HG03175 (cell line): Measurements from ENCODE around the gene ANKS1B.
"Not testable (repeated sequence)": the region's sequence is repeated elsewhere in the genome, so short reads cannot be mapped to it uniquely, and the experiment has no call there.

Experiments used
- ATAC-seq: cut with Tn5 transposase; IDR thresholded peaks from one replicate; pipeline ENCODE4 v1.9.1; 2021; ENCODE audit warnings: mild to moderate bottlenecking, moderate library complexity; ENCODE audit not compliant: unreplicated experiment

Gene ANKS1B

GRCh38 chr12:99609455-99610181, 375.1 kb downstream of the ANKS1B start:
- no peak for ATAC-seq

- ATAC-seq, result peak; percentile 97
Observed at GRCh38 chr12:99600388-99600787, 384.3 kb downstream of the ANKS1B start.

DNA sequence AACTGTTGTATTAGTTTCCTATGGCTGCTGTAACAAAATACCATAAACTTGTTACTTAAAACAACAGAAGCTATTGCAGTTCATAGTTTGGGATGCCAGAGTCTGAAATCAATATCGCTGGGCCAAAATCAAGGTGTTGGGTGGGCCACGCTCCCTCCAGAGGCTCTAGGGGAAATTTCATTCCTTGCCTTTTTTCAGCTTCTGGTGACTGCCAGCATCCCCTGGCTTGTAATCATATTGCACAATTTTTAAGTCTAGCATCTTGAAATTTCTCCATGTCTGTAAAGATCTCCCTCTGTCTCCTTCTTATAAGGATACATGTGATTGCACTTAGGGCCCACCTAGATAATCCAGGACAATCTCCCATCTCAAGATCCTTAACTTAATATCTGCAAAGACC, 386.0 kb downstream of the ANKS1B start:
- ATAC-seq, result no peak

DNA sequence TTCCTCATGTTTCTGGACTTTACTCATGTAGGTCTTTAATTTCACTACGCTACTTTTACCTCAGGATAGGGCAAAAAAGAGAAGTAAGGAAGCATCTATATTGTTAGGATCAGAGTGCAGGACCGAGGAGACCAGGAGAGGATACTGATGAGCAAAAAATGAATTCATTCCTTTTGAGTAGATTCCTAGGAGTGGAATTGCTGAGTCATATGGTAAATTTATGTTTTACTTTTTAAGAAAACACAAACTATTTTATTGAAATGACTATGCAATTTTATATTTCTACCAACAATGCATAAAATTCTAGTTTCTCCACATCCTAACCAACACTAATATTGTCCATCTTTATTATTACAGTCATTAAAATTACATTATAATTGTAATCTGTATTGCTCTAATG, 388.0 kb downstream of the ANKS1B start:
- no peak for ATAC-seq

- not testable (repeated sequence) for ATAC-seq
Observed at GRCh38 chr12:99577125-99577524, 407.6 kb downstream of the ANKS1B start.

- no peak for ATAC-seq
Observed at GRCh38 chr12:99573980-99574379, 410.8 kb downstream of the ANKS1B start.

GRCh38 chr12:99567072-99567471, 417.7 kb downstream of the ANKS1B start:
- no peak for ATAC-seq

GRCh38 chr12:99558109-99558508, 426.6 kb downstream of the ANKS1B start:
- no peak for ATAC-seq

DNA sequence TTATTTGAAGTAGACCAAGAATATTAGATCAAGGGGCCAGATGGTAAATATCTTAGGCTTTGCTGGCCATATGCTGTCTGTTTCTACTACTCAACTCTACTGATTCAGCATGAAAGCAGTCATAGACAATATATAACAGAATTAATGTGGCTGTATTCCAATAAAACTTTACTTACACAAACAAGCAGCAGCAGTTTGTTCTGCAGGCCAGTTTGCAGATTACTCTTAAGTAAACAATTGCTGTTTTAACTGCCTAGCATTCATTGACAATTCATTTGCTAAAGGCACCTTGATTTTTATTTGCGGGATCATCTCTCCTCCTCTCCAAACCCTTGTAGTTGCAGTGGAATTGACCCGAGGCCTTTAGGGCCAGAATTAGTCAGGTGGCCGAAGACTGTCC, 431.3 kb downstream of the ANKS1B start:
- ATAC-seq, result no peak

GRCh38 chr12:99552022-99552421, 432.7 kb downstream of the ANKS1B start:
- ATAC-seq, result no peak

- ATAC-seq, result no peak
Observed at GRCh38 chr12:99549651-99550050, 435.1 kb downstream of the ANKS1B start.

- ATAC-seq, result no peak
Observed at GRCh38 chr12:99549196-99549595, 435.5 kb downstream of the ANKS1B start.

DNA sequence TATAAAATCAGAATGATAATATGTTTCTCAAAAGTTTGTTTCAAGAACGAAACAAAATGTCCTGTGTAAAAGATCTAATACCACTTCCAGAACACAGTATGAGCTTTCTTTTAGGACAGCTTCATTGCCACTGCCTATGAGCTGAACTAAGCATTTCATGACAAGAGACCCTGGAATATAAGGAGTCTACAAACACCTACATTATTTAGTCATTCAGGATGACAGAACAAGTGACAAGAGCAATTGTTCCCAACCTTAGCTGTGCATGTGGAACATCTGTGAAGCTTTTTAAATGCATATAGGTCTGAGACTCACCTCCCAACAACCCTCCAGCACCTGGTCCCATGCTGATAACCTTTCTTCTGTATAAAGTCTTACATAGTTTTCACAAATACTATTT, 440.3 kb downstream of the ANKS1B start:
- no peak for ATAC-seq

GRCh38 chr12:99529966-99530365, 454.8 kb downstream of the ANKS1B start:
- ATAC-seq, result peak; percentile 99

DNA sequence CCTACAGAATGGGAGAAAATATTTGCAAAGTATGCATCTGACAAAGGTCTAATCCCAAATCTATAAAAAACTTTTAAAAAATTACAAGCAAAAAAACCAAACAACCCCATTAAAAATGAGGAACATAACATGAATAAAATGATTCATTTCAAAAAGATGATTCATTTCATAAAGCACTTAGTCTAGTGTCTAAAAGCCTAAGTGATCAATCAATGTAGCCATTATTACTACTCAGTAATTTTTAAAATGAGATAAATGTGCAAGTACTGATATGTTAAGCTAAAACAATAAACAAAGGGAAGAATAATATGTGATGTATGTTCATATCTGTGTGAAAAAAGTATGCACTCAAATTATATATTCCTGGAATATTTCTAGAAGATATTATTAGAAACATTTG, 456.3 kb downstream of the ANKS1B start:
- ATAC-seq, result no peak

GRCh38 chr12:99523853-99524252, 460.9 kb downstream of the ANKS1B start:
- peak; percentile 56 for ATAC-seq

DNA sequence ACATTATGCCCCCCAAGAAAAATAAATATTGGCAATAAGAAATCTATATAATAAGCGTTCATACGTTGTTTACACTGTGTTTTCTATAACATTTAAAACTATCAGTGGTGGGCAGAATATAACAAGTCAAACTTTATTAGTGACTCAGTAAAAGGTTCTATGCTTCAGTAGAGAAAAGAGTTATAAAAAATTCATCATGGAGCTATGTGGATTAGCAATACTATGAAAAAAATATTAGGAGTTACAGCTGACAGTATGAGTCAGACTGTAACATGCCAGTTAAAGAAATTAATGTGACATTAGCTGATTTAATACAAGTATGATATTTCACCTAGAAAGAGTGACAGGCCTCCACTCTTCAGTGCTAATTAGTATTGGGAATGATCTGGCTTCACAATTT, 462.3 kb downstream of the ANKS1B start:
- no peak for ATAC-seq

DNA sequence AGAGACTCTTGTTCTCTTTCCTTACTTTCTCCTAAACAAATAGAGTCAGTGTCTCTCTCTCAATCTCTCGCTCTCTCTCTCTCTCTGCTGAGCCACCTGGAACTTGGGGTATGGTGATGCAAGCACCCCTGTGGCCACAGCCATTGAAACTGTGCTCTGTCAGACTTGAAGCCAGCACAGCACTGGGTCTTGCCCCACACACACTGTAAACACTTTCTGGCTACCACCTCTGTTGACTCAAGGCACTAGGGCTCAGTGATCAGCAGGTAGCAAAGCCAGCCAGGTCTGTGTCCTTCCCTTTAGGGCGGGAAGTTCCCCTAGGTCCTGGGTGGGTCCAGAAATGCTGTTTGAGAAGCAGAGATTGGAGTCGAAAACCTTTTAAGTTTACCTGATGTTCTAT, 463.1 kb downstream of the ANKS1B start:
- no peak for ATAC-seq

DNA sequence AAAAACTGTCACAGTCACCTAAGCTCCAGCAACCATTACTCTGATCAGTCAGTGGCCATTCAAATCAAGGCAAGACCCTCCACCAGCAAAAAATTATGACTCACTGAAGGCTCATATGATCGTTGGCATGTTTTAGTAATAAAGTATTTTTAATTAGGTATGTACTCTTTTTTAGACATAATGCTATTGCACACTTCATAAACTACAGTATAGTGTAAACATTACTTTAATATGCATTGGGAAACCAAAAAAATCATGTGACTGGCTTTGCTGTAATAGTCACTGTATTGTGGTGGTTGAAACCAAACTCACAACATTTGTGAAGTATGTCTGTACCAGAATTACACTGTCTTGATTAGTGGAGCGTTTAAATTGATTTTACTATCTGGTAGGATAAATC, 471.7 kb downstream of the ANKS1B start:
- no peak for ATAC-seq

DNA sequence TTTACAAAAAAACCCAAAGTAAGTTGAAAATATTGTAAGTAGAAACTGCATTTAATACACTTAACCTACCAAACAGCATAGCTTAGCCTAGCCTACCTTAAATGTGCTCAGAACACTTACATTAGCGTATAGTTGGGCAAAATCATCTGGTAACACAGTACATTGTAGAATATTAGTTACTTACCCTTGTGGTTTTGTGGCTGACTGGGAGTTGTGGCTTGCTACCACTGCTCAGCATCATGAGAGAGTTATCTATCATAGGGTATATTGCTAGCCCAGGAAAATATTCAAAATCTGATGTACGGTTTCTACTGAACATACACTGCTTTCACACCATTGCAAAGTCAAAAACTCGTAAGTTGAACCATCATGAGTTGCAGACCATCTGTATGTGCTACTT, 478.9 kb downstream of the ANKS1B start:
- no peak for ATAC-seq

DNA sequence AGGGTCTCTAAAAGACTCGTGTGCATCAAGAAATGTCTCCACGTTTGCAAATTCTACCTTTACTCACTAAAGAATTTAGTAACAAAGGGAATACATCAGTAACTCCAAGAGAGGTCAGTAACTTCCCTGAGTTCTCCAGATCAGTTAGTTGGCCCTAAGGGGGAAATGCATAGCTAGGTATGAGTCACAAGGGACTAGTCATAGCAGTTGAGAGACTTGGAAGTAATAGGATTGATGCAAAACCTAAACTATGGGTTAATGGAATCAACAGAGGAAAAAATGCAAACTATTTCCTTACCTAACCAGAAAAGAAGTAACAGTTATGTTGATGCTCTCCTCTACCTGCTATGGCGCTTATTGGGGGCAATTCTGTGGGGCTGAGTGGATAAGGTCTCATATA, 486.0 kb downstream of the ANKS1B start:
- ATAC-seq, result no peak

GRCh38 chr12:99495799-99496198, 488.9 kb downstream of the ANKS1B start:
- ATAC-seq, result no peak

GRCh38 chr12:99493197-99493596, 491.5 kb downstream of the ANKS1B start:
- ATAC-seq, result no peak
